Activated CD4-positive, alpha-beta T cell treated with anti-CD3 and anti-CD28 coated beads, Interleukin-2, Interleukin-4, amounts not matched to agents 100 ng/mL and 50 ng/mL, durations not matched to agents 16 hours and 8 hours (primary cell): ENCODE data around the gene PTPRE.
A peak's percentile ranks its signal among the peaks of the same experiment; 100 is the strongest.

Source experiments
- DNase-seq: peaks from one replicate; pipeline ENCODE4 v3.0.0-alpha.2; 2020; ENCODE audit warnings: low spot score

The PTPRE gene

DNA sequence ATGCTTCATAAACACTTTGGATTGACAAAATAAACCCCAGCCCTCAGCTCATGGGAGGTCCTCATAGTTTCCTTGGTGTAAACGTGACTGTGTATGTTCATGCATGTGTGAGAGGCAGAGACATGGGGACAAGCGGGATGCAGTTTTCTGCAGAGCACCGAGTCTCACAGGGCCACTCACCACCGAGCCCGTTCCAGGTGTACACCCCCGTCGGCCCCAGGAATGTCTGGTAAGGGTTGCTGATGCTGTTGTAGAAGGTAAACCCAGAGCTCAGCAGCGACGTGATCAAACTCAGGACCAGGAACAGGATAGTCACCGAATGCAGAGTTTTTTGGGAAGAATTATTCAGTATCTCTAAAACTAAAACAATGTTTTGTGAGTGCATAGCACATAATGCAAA, 23.4 kb upstream of the PTPRE start:
- DNase-seq, result no peak

DNA sequence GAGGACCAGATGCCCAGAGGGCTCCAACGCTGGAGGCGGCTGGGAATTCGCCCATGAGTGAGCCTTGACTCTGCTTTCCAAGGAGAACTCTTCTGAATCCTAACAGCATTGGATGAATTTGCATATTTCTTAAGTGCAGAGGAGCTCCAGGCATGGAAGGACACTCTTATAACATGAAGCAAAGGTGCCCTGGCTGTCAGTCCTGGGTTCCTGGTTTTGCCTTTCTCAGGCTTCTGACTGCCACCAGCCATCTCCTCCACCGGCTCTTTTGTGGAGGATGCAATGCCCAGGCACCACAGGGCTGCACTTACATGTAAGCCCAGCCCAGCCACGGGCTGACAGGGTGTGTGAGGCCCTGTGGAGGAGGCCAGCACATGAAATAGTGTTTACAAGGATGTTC, 22.4 kb upstream of the PTPRE start:
- DNase-seq, result no peak

DNA sequence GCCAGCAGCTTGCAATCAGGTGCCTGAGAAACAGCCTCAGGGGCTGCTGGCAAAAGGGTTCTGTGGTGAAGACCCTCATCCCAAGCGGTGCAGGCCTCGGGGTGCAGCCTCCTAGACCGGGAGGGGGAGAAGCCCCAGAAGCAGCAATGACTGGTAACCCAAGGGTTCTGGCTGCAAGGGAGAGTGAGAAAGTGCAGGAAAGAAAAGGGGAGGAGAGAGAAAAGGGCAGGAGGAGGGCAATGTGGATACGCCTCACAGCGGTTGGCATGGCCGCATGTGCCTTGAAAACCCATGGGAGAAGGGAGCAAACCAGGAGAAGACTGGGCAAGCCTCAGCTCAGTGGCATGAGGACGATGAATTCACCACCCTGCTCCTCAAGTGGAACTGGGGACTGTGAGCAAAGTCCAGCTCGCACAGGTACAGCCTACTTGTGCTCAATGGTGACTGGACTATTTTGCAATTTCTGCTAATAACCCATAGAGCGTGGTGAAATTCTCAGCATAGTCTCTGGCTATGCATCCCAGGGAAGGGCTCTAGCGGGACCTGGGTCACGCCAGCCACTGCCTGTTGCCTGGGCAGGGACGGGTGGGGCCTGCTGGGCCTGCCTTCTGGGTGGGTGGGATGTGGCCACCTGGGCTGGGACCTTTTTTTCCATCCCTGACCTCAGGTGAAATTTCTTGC, 20.4 kb upstream of the PTPRE start:
- DNase-seq, result no peak

DNA sequence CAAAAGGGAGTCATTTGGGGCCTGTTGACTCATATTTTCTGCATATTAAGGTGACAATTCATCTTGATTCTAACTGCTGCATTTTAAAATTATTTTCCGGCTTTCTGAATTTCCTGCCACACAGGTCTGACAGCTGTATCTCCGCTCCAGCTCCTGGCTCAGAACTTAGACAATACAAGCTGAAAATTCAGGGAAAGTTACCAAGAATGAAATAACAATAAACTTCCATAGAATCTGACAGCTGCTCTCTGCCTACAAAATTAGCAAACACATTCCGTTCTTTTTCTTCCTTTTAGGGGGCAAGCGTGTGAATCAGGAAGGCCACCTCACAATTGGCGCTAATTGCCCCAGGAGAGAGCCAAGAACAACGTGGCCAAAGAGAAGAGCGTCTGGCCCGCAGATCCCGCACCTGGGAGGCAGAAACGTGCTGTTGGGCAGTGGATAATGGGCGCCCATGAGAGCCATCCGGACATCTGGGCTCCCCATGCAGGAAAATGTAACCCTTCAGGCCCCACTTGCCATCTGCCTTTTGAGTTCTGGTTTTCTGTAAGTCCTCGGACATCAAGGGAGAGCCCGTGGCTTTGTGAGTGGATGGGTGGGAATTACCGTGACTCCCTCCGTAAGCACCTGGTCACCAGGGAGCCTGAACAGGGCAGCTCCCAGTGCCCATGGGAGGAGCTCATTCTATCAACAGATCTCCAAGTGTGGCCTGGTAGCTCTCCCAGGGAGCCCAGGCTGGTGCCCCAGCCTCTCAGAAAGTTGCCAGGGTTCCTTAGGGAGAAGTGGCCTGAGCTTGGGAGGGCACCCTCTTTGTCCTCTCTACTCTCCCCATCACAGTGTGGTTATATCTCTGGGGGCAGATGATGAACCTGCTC, 19.1 kb upstream of the PTPRE start:
- peak; percentile 46 for DNase-seq

DNA sequence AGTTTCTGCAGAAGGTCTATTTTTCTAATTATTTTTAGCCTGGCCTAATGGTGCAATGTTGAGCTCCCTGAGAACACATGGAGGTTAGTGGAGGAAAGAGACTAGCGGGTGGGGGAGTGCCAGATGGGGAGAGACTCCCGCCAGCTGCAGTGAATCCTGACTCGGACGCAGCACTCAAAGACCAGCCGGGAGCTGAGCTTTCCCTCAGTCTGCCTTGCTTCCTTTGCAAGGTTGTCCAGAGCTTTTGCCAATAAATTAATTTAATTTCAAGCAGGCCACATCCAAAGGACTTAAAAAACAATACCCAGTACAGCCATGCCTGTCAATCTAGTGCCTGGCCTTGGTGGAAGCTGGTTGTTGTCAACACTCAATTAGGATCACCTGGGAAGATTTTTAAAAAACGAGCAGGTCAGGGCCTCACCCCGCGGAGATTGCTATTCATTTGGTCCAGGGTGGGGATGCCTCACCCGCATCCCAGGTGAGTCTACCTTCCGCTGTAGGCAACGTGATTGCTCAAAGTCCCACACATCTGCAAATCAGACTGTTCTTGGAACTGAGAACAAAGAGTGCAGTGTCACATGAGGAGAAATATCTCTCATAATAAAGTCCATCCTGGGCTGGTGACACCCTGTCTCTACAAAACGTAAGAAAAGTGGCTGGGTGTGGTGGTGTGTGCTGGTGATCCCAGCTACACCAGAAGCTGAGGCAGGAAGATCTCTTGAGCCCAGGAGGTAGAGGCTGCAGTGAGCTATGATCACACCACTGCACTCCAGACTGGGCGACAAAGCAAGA, 18.2 kb upstream of the PTPRE start:
- DNase-seq, result no peak

DNA sequence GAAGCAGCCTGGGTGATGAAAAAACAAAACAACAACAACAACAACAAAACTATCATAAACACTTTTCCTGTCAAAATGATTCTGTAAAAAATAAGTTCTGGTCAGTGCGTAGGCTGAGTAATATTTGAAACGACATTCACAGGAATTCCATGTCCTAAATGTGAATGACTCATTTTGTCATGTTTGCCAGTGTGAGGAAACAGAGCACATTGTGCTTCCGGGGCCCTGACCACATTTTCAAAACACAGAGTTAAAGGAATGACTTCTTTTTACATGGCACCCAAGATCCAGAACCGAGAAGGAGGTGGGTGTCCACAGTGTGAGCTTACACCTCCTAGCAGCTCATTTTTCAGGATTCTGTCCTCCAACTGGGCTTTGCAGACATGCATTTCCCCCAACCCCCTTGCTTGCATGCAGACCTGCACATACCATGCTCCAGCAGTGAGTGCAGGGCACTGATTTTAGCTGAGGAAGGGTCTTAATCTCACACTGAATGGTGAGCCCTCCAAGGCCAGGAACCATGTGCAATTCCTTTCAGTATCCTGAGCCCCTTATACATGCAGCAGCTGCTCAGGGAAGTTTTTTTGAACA, 17.2 kb upstream of the PTPRE start:
- no peak for DNase-seq

DNA sequence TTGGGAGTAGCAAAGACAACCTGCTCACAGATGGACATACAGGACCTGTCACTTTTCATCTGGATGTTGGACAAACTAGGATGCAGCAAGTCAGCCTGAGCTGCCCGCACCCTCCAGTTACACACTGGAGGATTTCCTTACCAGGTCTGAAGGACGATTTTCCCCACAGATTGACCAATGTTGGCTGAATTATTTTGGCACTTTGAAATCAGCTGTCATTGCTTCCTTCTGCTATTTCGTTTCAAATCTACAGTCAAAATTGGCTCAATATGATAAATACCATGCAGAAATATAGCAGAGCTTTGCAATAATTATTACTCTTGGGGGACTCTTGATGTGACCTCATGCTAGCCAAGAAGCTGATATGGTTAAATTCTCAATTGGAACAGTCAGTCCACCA, 16.7 kb upstream of the PTPRE start:
- no peak for DNase-seq

DNA sequence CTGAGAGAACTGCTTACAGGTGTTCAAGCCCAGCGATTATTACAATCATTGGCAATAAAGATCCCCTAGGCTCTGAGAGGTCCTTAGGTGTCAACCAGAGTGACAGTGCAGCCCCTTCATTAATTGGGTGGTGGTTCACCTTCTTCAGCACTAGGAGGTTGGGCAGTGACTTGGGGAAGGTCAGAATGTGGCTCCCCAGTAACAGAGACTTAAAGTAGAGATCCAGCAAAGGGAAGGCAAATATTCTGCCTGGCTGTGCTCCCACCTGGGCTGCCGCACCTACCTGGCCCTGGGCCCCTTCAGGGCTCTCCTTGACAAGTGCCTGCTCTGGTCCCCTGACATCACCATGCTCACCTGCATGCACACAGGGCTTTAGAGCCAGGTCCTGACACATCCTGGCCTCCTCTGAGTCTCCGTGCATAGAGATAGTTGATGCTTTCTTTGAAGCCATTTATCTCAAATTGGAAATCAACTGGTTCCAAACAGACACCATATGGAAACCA, 16.0 kb upstream of the PTPRE start:
- no peak for DNase-seq

DNA sequence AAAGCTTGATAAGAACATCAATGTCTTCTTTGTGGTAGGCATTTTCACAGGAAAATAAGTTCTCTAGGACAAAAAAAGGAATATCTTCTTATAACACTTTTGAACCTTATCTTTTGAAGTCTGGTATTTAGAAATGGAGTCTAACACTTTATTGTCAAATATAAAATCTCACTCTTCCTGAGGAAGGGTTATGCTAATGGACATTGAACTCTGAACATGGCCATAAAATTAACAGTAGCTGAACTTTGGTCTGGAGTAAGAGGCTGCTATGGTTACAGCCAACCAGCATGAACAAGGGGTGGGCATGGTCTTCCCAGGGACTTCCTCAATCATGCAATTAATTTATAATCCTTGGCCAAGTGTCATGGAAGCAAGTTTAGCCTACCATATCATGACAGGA, 14.2 kb upstream of the PTPRE start, which contains the start of gene CLRN3:
TSS of gene CLRN3 (minus strand) at position 199 of the 400 bp plus-strand sequence. CDS start at position 42, 157 bp downstream.
- DNase-seq, result no peak

DNA sequence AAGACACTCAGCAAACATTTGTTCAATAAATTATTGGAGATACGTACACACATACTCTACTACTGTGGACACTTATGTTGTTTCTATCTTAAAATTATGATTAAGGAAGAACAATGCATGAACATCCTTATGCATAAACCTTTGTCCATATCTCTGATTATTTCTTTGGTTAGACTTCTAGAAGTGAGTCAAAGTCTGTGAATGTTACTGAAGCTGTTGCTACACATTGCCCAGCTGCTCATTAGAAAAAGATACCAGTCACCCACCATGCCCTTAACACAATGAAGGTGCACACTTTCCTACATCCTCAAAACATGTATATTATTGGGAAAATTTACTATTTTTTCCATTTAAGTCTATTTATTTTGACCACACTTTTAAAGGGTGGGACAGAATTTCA, 12.8 kb upstream of the PTPRE start:
- DNase-seq, result no peak

DNA sequence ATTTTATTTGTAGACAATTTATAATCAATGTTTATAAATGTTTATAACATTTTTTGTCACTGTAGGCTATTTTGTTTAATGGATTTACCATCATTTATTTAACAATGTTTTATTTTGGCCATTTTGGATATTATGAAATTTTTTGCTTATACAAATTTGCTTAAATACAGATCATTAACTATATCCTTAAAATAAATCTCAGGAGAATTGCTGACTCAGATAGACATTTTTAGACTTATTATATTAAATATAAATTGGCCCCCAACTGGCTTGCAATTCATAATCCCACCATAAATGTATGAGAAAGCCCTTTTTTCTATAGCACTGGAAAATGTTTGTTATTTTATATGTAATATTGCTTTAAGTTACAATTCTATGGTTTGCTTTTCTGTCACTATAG, 10.3 kb upstream of the PTPRE start:
- DNase-seq, result no peak

DNA sequence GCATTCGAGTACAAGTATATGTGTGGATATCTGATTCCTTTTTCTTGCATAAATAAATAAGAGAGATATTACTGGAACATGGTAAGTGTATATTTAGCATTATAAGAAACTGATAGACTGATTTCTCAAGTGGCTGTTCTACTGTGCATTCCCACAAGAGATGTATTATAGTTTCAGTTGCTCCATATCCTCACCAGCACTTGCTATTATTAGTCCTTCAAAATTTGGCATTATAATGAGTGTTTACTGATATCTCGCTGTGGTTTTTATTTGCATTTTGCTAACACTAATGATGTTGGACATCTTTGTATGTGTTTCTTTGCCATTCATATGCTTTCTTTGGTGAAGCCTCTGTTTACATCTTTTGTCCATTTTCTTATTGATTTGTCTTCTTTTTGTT, 9.7 kb upstream of the PTPRE start:
- DNase-seq, result no peak

DNA sequence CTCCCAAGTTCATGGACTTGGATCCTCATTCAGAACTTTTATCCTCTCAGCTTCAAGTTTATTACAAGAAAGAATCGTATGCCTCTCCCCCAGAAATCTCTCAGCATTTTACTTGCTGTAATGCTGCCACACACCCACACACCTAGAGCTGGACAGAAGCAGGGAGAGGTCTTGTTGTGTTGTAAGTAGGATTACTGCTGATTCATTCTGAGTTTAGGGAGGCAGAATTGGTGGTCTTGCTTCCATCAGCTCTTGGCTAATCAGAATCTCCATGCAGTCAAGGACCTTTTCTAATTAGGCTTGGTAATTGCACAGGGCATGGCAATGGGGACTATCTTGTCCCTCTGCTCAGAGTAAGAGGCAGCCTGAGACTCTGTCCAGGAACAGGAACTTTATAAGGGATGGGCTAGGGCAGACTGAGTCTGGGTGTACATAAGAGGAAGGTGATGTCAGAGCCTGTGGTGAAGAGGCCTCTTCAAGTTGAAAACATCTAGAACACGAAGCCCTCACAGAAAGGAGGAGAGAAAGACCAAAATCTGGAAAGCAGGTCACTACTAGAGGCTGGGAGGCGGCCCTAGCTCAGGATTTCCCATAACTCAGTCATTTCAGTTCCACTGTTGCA, 7.0 kb upstream of the PTPRE start:
- DNase-seq, result no peak

DNA sequence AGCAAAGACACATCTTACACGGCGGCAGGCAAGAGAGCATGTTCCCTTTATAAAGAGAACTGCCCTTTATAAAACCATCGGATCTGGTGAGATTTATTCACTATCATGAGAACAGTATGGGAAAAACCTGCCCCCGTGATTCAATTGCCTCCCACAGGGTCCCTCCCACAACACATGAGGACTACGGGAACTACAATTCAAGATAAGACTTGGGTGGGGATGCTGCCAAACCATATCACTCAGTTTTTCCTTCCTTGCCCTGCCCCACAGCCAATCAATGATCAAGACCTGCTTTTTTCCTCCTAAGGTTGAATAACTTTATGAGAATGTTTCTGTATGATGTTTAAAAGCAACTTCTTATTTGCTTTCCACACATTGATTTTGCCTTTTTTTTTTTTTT, 3.1 kb upstream of the PTPRE start:
- no peak for DNase-seq

DNA sequence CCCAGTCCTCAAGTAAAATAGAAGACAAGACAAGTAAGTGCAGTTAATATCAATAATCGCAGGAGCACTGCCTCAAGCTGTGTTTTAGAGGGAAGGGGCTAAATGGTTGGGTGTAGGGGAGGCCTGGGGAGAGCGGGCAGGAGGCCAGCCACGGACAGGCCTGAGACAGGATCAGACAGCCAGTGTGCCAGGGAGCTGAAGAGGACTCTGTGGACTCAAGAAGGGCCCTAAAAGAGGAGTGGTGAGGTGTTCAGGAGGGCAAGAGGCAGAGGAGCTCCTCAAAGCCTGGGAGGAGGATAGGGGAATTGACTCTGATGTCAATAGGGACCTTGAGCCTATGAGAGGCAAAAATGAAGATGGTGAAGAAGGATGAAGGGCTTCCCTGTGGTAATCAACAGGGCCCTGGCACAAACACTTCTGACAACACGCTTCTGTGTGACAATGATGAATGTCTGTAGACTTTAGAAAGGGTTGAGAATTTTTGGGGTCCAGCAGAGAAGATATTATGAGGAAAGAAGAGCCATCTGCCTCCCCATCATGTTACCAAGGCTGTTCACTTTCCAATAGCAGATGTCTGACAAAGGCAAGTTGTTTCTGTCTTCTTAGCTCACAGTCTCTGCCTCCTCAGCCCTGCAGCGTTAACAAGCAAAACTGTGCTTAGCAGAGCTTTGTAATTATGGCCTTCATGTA, 2.4 kb upstream of the PTPRE start:
- no peak for DNase-seq

DNA sequence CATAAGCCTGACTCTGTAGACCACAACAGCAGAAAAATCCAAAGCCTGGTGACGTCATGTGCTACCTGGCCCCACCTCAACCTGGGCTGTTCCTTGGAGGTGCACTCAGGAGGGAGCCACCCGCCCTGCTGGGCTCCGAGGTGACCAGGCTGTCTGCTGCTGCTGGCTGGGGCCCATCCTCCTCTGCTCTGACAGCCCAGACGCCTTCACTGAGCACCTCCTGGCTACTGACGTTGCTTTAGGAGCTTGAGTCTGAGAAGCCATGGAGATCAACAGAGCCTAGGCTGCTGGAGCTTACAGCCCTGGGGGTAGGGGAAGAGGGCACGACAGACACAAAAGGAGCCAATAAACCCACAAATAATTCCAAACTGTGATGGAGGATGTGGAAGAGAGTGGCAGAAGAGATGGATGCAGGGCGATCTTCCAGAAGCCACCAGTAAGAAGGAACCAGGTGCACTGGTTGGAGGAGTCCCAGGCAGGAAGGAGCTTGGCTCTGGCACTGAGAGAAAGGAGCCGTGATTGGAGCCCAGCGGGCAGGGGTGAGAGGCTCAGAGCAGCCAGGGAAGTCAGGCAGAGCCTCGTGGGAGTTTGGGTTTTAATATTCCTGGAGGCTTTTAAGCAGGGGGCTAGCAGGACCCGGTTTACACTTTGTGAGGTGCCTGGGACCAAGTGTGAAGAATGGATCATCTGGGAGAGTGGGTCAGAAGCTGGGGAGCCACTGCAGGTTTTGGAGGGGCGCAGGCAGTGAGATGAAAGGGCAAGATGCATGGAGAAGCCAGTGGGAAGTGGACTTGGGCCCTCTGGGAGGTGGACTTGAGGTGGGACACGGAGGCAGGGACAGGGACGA, 1.7 kb upstream of the PTPRE start:
- no peak for DNase-seq

DNA sequence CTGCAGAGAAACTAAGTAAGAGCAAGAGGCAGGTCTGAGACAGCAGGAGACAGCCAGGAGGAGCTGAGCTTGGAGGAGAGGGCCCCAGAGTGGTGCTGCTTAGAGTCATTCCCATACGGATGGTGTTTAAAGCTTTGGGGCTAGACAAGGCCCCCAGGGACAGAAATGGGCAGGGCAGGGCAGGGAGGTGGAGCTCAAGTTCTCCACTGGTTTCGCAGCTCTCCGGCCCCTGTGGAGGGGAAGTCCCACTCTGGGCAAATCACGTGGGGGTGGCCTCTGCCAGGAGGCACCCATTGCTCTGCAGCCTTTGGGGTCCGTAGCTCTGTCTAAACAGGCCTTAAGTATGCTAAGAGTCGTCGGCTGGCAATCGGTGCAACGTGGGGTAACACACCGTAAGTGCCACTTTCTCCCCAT, 1.0 kb upstream of the PTPRE start:
- no peak for DNase-seq

DNA sequence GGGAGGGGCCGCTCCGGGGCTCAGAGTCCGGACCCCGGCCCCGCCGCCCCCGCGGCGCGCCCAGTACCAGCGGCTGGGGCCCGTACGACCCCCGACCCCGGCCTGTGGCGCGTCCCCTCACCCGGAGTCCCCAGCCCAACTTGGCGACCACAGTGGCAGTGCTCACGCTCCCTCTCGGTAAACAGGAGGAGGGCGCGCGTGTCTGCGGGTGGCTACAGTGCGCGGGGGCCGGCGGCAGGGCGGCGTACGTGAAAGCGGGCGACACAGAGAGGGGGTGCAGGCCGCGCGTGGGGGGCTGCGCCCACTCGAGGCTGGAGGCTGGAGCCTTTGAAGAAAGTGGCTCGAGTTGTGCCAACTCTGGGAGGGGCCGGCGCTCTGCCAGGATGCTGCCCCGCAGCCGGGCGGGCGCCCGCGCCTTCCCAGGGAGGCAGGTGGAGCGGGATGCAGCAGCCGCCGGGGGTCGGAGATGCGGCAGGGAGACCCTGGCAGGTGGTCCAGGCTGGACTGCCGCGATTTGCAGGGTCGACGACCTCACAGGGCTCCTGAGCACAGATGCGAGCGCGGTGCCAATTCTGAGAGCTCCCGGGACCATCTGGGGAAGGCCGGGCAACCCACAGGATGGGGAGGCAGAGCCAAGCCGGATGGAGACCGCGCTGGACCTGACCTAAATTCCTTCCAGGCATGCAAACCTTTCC, 655 bp downstream of the PTPRE start:
- no peak for DNase-seq
